ENCODE measurements around the gene PRKAG2. TPM values are rescaled to one million over a fixed set of nuclear protein-coding genes. Genes with fewer than 3 reads are reported as not detected.

The PRKAG2 gene
- total and polyA plus RNA-seq, 2 of the 13 experiments (the other 11 are each of a cell fraction or from before 2014, with no cell fraction given), result 0.90 to 1.3 TPM

- TF ChIP-seq, protein P1, sequence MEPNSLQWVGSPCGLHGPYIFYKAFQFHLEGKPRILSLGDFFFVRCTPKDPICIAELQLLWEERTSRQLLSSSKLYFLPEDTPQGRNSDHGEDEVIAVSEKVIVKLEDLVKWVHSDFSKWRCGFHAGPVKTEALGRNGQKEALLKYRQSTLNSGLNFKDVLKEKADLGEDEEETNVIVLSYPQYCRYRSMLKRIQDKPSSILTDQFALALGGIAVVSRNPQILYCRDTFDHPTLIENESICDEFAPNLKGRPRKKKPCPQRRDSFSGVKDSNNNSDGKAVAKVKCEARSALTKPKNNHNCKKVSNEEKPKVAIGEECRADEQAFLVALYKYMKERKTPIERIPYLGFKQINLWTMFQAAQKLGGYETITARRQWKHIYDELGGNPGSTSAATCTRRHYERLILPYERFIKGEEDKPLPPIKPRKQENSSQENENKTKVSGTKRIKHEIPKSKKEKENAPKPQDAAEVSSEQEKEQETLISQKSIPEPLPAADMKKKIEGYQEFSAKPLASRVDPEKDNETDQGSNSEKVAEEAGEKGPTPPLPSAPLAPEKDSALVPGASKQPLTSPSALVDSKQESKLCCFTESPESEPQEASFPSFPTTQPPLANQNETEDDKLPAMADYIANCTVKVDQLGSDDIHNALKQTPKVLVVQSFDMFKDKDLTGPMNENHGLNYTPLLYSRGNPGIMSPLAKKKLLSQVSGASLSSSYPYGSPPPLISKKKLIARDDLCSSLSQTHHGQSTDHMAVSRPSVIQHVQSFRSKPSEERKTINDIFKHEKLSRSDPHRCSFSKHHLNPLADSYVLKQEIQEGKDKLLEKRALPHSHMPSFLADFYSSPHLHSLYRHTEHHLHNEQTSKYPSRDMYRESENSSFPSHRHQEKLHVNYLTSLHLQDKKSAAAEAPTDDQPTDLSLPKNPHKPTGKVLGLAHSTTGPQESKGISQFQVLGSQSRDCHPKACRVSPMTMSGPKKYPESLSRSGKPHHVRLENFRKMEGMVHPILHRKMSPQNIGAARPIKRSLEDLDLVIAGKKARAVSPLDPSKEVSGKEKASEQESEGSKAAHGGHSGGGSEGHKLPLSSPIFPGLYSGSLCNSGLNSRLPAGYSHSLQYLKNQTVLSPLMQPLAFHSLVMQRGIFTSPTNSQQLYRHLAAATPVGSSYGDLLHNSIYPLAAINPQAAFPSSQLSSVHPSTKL (CRISPR knock-in tag; IDR thresholded peaks at IDR 0.05), result 0 out of 2 replicates have a peak, but pooled peaks have one; percentile 13
- TF ChIP-seq ZNF839 (CRISPR knock-in tag; IDR thresholded peaks at IDR 0.05; ENCODE audit: borderline replicate concordance), result no peak
- TF ChIP-seq RXRA (CRISPR knock-in tag; IDR thresholded peaks at IDR 0.05), result 0 out of 2 replicates have a peak, but pooled peaks have one; percentile 20
- TF ChIP-seq KDM5A (IDR thresholded peaks at IDR 0.05; ENCODE audit: borderline replicate concordance, low read length), result no peak
- TF ChIP-seq SAP130 (CRISPR knock-in tag; IDR thresholded peaks at IDR 0.05; ENCODE audit: low read depth), result peak; percentile 71
- TF ChIP-seq CAMTA2 (CRISPR knock-in tag; IDR thresholded peaks at IDR 0.05; ENCODE audit: borderline replicate concordance), result no peak
- TF ChIP-seq HNRNPK (IDR thresholded peaks at IDR 0.05; ENCODE audit: low read depth, low read length, poor library complexity, severe bottlenecking), result no peak
- TF ChIP-seq HCFC1 (IDR thresholded peaks at IDR 0.05; ENCODE audit: low read depth, low read length), result no peak
- TF ChIP-seq PITX1 (CRISPR knock-in tag; IDR thresholded peaks at IDR 0.05), result 0 out of 2 replicates have a peak, but pooled peaks have one; percentile 25
- TF ChIP-seq YEATS4 (CRISPR knock-in tag; IDR thresholded peaks at IDR 0.05; ENCODE audit: borderline replicate concordance), result no peak
- TF ChIP-seq, protein P2, sequence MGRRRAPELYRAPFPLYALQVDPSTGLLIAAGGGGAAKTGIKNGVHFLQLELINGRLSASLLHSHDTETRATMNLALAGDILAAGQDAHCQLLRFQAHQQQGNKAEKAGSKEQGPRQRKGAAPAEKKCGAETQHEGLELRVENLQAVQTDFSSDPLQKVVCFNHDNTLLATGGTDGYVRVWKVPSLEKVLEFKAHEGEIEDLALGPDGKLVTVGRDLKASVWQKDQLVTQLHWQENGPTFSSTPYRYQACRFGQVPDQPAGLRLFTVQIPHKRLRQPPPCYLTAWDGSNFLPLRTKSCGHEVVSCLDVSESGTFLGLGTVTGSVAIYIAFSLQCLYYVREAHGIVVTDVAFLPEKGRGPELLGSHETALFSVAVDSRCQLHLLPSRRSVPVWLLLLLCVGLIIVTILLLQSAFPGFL (CRISPR knock-in tag; IDR thresholded peaks at IDR 0.05), result no peak
- no peak for TF ChIP-seq ZNF614 (CRISPR knock-in tag; IDR thresholded peaks at IDR 0.05; ENCODE audit: borderline replicate concordance)
- no peak for TF ChIP-seq SP140L (CRISPR knock-in tag; IDR thresholded peaks at IDR 0.05; ENCODE audit: borderline replicate concordance)
- no peak for TF ChIP-seq ZNF777 (CRISPR knock-in tag; IDR thresholded peaks at IDR 0.05)
- peak; percentile 43; the same call in 1 of the 2 replicates for TF ChIP-seq ZSCAN30 (CRISPR knock-in tag; IDR thresholded peaks at IDR 0.05)
- TF ChIP-seq STAT6 (CRISPR knock-in tag; IDR thresholded peaks at IDR 0.05; ENCODE audit: borderline replicate concordance), result no peak
- peak; percentile 59 for TF ChIP-seq FOSL2 (CRISPR knock-in tag; IDR thresholded peaks at IDR 0.05)
- no peak; the same call in 1 of the 2 replicates for TF ChIP-seq RAD21 (CRISPR knock-in tag; IDR thresholded peaks at IDR 0.05)
- TF ChIP-seq NCOA2 (CRISPR knock-in tag; IDR thresholded peaks at IDR 0.05), result no peak
- TF ChIP-seq EHMT2 (IDR thresholded peaks at IDR 0.05; ENCODE audit: borderline replicate concordance, low read depth, low read length), result no peak; the same call in 1 of the 2 replicates
- TF ChIP-seq FOXJ3 (CRISPR knock-in tag; IDR thresholded peaks at IDR 0.05; ENCODE audit: borderline replicate concordance), result no peak
- TF ChIP-seq SOX6 (IDR thresholded peaks at IDR 0.05), result no peak
- peak; percentile 29; the same call in 1 of the 2 replicates for TF ChIP-seq SOX6 (CRISPR knock-in tag; IDR thresholded peaks at IDR 0.05)
Observed at GRCh38 chr7:151518105-151518946, 358.6 kb downstream of the PRKAG2 start (continued).
